ENCODE data around the gene TSPAN4.

DNA sequence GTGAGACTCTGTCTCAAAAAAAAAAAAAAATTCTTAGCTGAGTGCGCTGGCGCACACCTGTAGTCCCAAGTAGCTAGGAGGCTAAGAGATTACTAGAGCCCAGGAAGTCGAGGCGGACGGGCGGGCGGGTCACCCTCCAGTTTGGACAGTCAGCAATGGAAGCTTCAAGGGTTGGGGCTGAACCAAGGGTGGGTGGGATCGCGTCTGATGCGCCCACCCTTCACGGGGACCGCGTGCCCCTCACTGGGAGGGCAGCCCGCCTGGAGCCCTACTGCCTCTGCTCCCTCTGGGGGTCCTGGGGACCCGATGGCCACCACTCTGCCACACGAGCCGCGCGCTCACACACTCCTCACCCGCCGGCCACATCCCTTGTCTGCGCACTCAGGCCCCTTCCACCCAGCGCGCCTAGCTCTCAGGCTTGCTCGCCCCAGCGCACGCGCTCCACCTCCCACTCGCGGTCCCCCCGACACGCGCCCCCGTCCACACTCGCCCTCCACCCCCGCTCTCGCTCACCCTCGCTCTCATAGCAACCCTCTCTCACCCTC is 67.5 kb downstream of the TSPAN4 start:
- TF ChIP-seq EP300 (IDR thresholded peaks at IDR 0.05; ENCODE audit: borderline replicate concordance in 1 of 2, control insufficient read depth in 1 of 2, low read depth in 2 of 2, low read length in 2 of 2) (no peak), EGR1 (IDR thresholded peaks at IDR 0.05; ENCODE audit: borderline replicate concordance in 1 of 2, low read depth in 2 of 2, low read length in 2 of 2) (peak in 1 of 2 experiments; percentile 95; a peak in 2 of 3 replicates), CREB1 (IDR thresholded peaks at IDR 0.05; ENCODE audit: low read depth) (no peak), POLR2A (IDR thresholded peaks at IDR 0.05; ENCODE audit: low read depth, low read length) (no peak), POLR2AphosphoS5 (IDR thresholded peaks at IDR 0.05; ENCODE audit: low read length) (no peak), JUNB (IDR thresholded peaks at IDR 0.05) (no peak), SIN3A (IDR thresholded peaks at IDR 0.05; ENCODE audit: low read depth, low read length) (no peak), TAF1 (IDR thresholded peaks at IDR 0.05; ENCODE audit: borderline replicate concordance, low read depth, low read length) (no peak), TARDBP (IDR thresholded peaks at IDR 0.05; ENCODE audit: borderline replicate concordance) (no peak), FOXM1 (IDR thresholded peaks at IDR 0.05; ENCODE audit: low read depth, low read length) (no peak)
- TF ChIP-seq, protein P1, sequence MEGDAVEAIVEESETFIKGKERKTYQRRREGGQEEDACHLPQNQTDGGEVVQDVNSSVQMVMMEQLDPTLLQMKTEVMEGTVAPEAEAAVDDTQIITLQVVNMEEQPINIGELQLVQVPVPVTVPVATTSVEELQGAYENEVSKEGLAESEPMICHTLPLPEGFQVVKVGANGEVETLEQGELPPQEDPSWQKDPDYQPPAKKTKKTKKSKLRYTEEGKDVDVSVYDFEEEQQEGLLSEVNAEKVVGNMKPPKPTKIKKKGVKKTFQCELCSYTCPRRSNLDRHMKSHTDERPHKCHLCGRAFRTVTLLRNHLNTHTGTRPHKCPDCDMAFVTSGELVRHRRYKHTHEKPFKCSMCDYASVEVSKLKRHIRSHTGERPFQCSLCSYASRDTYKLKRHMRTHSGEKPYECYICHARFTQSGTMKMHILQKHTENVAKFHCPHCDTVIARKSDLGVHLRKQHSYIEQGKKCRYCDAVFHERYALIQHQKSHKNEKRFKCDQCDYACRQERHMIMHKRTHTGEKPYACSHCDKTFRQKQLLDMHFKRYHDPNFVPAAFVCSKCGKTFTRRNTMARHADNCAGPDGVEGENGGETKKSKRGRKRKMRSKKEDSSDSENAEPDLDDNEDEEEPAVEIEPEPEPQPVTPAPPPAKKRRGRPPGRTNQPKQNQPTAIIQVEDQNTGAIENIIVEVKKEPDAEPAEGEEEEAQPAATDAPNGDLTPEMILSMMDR (IDR thresholded peaks at IDR 0.05 in 2 of 3, conservative IDR thresholded peaks at IDR 0.05 in 1 of 3; ENCODE audit: control insufficient read depth in 2 of 3, extremely low read depth in 1 of 3, insufficient read depth in 1 of 3, low read depth in 3 of 3, low read length in 3 of 3) = no peak
- TF ChIP-seq, protein P2, sequence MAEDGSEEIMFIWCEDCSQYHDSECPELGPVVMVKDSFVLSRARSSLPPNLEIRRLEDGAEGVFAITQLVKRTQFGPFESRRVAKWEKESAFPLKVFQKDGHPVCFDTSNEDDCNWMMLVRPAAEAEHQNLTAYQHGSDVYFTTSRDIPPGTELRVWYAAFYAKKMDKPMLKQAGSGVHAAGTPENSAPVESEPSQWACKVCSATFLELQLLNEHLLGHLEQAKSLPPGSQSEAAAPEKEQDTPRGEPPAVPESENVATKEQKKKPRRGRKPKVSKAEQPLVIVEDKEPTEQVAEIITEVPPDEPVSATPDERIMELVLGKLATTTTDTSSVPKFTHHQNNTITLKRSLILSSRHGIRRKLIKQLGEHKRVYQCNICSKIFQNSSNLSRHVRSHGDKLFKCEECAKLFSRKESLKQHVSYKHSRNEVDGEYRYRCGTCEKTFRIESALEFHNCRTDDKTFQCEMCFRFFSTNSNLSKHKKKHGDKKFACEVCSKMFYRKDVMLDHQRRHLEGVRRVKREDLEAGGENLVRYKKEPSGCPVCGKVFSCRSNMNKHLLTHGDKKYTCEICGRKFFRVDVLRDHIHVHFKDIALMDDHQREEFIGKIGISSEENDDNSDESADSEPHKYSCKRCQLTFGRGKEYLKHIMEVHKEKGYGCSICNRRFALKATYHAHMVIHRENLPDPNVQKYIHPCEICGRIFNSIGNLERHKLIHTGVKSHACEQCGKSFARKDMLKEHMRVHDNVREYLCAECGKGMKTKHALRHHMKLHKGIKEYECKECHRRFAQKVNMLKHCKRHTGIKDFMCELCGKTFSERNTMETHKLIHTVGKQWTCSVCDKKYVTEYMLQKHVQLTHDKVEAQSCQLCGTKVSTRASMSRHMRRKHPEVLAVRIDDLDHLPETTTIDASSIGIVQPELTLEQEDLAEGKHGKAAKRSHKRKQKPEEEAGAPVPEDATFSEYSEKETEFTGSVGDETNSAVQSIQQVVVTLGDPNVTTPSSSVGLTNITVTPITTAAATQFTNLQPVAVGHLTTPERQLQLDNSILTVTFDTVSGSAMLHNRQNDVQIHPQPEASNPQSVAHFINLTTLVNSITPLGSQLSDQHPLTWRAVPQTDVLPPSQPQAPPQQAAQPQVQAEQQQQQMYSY (CRISPR knock-in tag; IDR thresholded peaks at IDR 0.05) = no peak
